Measurements from ENCODE around the gene ZMYND12. TPM values are rescaled to one million over a fixed set of nuclear protein-coding genes. Genes with fewer than 3 reads are reported as not detected.
"Not testable (repeated sequence)": the region's sequence is repeated elsewhere in the genome, so short reads cannot be mapped to it uniquely, and the experiment has no call there.

ZMYND12 gene, protein sequence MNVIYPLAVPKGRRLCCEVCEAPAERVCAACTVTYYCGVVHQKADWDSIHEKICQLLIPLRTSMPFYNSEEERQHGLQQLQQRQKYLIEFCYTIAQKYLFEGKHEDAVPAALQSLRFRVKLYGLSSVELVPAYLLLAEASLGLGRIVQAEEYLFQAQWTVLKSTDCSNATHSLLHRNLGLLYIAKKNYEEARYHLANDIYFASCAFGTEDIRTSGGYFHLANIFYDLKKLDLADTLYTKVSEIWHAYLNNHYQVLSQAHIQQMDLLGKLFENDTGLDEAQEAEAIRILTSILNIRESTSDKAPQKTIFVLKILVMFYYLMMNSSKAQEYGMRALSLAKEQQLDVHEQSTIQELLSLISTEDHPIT
- total RNA-seq (1 to 10 TPM in 1 of 2 donors, not detected in 1; 1.1 TPM), polyA plus RNA-seq (under 1 TPM in 1 of 2 donors, not detected in 1; 0.26 TPM)
- long read RNA-seq, donor 1, partial matches to known transcripts = 0 of 1 reads
- long read RNA-seq, donor 1, other reads (novel, unspliced or antisense) = 1 of 1 reads
- long read RNA-seq, donor 2 = 0 reads

DNA sequence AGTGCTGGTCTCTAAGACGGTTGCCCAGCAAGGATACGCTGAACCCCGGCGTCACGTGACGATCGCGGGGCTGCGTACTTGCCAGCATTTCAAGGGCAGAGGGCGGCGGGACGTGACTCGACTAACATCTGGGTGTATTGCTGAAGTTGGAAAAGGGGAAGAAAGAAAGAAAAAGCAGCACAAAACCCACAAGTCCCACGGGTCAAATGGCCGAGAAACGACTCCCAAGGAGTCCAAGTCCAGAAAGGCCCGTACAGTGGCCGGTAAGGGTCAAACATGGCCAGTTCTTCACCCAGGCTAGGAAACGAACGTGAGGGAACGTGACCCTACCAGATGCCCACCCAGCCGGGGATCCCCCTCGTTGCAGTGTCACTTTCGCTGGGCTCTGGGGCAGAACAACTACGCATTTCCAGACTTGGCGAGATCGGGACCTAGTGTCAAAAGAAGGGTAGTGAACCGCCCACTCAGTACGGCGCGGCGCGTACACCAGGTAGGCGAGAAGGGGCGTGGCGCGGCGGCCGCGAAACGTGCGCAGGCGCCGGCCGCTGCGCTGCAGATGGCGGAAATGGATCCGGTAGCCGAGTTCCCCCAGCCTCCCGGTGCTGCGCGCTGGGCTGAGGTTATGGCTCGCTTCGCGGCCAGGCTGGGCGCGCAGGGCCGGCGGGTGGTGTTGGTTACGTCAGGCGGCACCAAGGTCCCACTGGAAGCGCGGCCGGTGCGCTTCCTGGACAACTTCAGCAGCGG is at the start of gene ZMYND12, which contains the start of gene PPCS:
Gene ZMYND12, minus strand, starts transcription at position 13 of the 744 bp plus-strand sequence. CDS start 25 bp downstream, outside the sequence.
Gene PPCS, plus strand, starts transcription at position 534 of the 744 bp plus-strand sequence. Its CDS starts 23 bp downstream, at position 557.
- ATAC-seq (ENCODE audit: low FRiP score) = peak; percentile 97
- peak; percentile 93 to 94 for DNase-seq
- H3K9me3 ChIP-seq (ENCODE audit: control insufficient read depth, low read length) = no peaks in the 10 kb centered on the region
- no peaks in the 10 kb centered on the region for H3K4me1 ChIP-seq (ENCODE audit: control insufficient read depth in 1 of 2, insufficient read depth in 2 of 2, low read length in 2 of 2)
- peak within 1 kb of the TSS in 1 of 2 donors; percentile 38 for H3K27ac ChIP-seq (ENCODE audit: low read depth in 1 of 2, low read length in 2 of 2)
- intact Hi-C loops (cut with DNase I) = loop anchor here (2.0 to 5.0 kb wide), 3 partner anchors 119 to 226 kb away; partner anchors contain the start of genes FOXJ3 (in 2 of the 2) and YBX1 (in 1 of the 2)
- WGBS, 2 donors = 0% methylated on average over 66 of the region's 66 CpGs
- H3K36me3 ChIP-seq (ENCODE audit: control insufficient read depth in 1 of 2, insufficient read depth in 2 of 2, low read length in 1 of 2) = no peaks in the 10 kb centered on the region
- no peaks in the 10 kb centered on the region for H3K27me3 ChIP-seq (ENCODE audit: control insufficient read depth in 1 of 2, insufficient read depth in 2 of 2, low read length in 1 of 2)
- peak within 1 kb of the TSS; percentile 58 to 65 for H3K4me3 ChIP-seq (ENCODE audit: low read length in 2 of 2)

DNA sequence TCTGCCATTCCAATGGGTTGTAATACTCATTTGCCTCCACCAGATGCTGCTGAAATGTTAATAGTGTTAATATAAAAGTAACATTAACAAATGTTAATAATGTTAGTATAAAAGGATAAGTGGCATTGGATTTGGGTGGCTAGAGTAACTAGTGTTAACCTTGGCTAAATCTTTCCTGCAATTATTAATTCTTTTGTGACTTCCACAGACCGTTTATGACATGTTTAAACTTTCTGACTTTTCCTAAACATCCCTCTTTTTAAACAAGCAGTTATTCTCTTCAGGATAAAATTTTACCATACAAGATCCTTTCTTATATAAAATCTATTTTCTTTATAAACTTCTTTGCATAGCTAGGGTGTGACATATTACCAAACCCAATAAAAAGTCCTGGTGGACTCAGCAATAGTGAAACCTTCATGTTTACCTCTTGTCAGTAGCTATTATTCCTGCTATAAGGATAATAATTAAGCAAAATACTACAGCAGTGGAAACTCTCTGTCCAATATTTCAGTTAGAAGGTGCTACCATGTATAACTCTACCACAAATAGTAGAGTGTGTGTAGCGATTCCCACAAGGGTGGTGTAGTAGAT is 48.8 kb upstream of the ZMYND12 start:
- H3K4me1 ChIP-seq (ENCODE audit: control insufficient read depth in 1 of 2, insufficient read depth in 2 of 2, low read length in 2 of 2) = no peaks in the 10 kb centered on the region
- H3K9me3 ChIP-seq (ENCODE audit: control insufficient read depth, low read length) = peaks cover 1% of the 10 kb centered on the region
- whole genome bisulfite sequencing, 2 donors = 87 to 98% methylated on average over 2 of the region's 2 CpGs
- H3K27ac ChIP-seq (ENCODE audit: low read depth in 1 of 2, low read length in 2 of 2) = no peak overlapping the region
- peaks cover 0 to 2% of the 10 kb centered on the region in 2 donors for H3K36me3 ChIP-seq (ENCODE audit: control insufficient read depth in 1 of 2, insufficient read depth in 2 of 2, low read length in 1 of 2)
- DNase-seq = no peak
- ATAC-seq (ENCODE audit: low FRiP score) = no peak
- no peak overlapping the region for H3K4me3 ChIP-seq (ENCODE audit: low read length in 2 of 2)
- intact Hi-C loops (cut with DNase I) = no loop called here
- no peaks in the 10 kb centered on the region for H3K27me3 ChIP-seq (ENCODE audit: control insufficient read depth in 1 of 2, insufficient read depth in 2 of 2, low read length in 1 of 2)

DNA sequence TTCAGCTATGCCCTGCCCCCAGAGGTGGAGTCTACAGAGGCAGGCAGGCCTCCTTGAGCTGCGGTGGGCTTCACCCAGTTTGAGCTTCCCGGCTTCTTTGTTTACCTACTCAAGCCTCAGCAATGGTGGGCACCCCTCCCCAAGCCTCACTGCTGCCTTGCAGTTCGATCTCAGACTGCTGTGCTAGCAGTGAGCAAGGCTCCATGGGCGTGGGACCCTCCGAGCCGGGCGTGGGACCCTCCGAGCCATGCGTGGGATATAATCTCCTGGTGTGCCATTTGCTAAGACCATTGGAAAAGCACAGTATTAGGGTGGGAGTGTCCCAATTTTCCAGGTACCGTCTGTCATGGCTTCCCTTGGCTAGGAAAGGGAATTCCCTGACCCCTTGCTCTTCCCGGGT is 46.2 kb upstream of the ZMYND12 start:
- ATAC-seq (ENCODE audit: low FRiP score); H3K4me1 ChIP-seq (ENCODE audit: control insufficient read depth in 1 of 2, insufficient read depth in 2 of 2, low read length in 2 of 2); H3K36me3 ChIP-seq (ENCODE audit: control insufficient read depth in 1 of 2, insufficient read depth in 2 of 2, low read length in 1 of 2); H3K4me3 ChIP-seq (ENCODE audit: low read length in 2 of 2); H3K27me3 ChIP-seq (ENCODE audit: control insufficient read depth in 1 of 2, insufficient read depth in 2 of 2, low read length in 1 of 2); DNase-seq; intact Hi-C loops (cut with DNase I); H3K27ac ChIP-seq (ENCODE audit: low read depth in 1 of 2, low read length in 2 of 2); H3K9me3 ChIP-seq (ENCODE audit: control insufficient read depth, low read length): not testable (repeated sequence)
- 87 to 94% methylated on average over 10 to 11 of the region's 11 CpGs for WGBS, 2 donors

DNA sequence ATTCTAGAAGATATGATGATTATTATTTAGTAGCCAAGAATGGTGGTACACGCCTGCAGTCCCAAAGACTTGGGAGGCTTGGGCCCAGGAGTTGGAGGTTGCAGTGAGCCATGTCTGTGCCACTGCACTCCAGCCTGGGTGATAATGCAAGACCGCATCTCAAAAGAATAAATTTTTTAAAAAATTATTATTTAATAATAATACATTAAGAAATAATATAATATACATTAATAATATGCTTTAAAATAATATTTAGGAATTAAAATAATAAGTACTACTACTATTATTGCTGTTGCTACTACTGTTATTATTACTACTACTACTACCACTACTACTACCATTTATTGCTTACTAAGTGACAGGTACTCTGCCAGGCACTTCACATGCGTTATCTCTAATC is 34.4 kb upstream of the ZMYND12 start:
- H3K36me3 ChIP-seq (ENCODE audit: control insufficient read depth in 1 of 2, insufficient read depth in 2 of 2, low read length in 1 of 2) = no peaks in the 10 kb centered on the region
- no peak overlapping the region for H3K4me3 ChIP-seq (ENCODE audit: low read length in 2 of 2)
- ATAC-seq (ENCODE audit: low FRiP score) (no peak), DNase-seq (no peak)
- H3K4me1 ChIP-seq (ENCODE audit: control insufficient read depth in 1 of 2, insufficient read depth in 2 of 2, low read length in 2 of 2) = no peaks in the 10 kb centered on the region
- no peak overlapping the region for H3K27ac ChIP-seq (ENCODE audit: low read depth in 1 of 2, low read length in 2 of 2)
- intact Hi-C loops (cut with DNase I) = no loop called here
- no peaks in the 10 kb centered on the region for H3K27me3 ChIP-seq (ENCODE audit: control insufficient read depth in 1 of 2, insufficient read depth in 2 of 2, low read length in 1 of 2)
- WGBS, 2 donors = 95 to 98% methylated on average over 3 of the region's 3 CpGs
- no peaks in the 10 kb centered on the region for H3K9me3 ChIP-seq (ENCODE audit: control insufficient read depth, low read length)

DNA sequence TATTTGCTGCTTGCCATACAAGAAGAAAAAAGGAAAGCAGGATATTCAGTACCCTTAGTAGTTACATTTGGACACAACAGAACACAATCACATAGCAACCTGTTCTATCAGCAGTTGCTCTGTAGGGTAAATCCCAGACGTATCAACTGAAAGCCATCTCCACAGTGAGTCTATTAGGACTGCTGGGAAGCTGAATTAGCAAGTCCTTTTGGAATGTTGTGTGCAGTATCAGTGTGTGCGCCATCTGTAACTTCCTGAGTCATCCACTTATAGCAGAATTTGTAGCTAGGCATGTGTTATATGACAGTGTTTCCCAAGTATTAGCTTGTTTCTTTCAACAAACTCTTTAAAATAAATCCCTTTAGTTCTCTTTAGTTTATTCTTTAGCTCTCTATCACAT is 28.6 kb upstream of the ZMYND12 start:
- H3K9me3 ChIP-seq (ENCODE audit: control insufficient read depth, low read length) = no peaks in the 10 kb centered on the region
- H3K4me1 ChIP-seq (ENCODE audit: control insufficient read depth in 1 of 2, insufficient read depth in 2 of 2, low read length in 2 of 2) = no peaks in the 10 kb centered on the region
- H3K4me3 ChIP-seq (ENCODE audit: low read length in 2 of 2) = no peak overlapping the region
- intact Hi-C loops (cut with DNase I) = no loop called here
- peaks cover 0 to 2% of the 10 kb centered on the region in 2 donors for H3K36me3 ChIP-seq (ENCODE audit: control insufficient read depth in 1 of 2, insufficient read depth in 2 of 2, low read length in 1 of 2)
- H3K27ac ChIP-seq (ENCODE audit: low read depth in 1 of 2, low read length in 2 of 2) = no peak overlapping the region
- ATAC-seq (ENCODE audit: low FRiP score) = no peak
- 67 to 74% methylated on average over 2 of the region's 2 CpGs for WGBS, 2 donors
- no peak for DNase-seq
- H3K27me3 ChIP-seq (ENCODE audit: control insufficient read depth in 1 of 2, insufficient read depth in 2 of 2, low read length in 1 of 2) = no peaks in the 10 kb centered on the region

DNA sequence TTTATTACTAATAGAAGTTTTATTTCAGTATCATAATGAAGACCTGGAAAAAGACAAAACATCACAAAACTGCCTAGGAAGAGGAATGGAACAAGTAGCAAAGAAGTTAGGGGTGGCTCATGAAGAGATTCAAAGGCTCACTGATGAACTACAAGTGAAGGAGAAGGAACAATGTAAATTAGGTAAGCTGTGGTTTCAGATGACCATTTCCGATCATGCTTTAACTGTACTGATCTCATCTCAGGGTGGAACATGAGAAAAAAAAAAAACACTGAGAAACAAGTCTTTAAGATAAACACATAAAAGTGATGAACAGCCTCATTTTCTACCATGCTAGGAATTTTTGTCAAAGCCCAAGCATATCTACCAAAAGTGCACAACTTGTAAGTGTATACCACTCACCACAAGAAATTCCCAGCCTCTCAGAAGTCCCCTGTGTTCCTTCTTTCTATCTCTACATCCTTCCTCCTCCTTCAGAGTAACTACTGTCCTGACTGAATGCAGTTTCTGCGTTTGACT is 26.9 kb upstream of the ZMYND12 start:
- intact Hi-C loops (cut with DNase I) = no loop called here
- DNase-seq = no peak
- no peak for ATAC-seq (ENCODE audit: low FRiP score)
- H3K4me1 ChIP-seq (ENCODE audit: control insufficient read depth in 1 of 2, insufficient read depth in 2 of 2, low read length in 2 of 2) = no peaks in the 10 kb centered on the region
- H3K36me3 ChIP-seq (ENCODE audit: control insufficient read depth in 1 of 2, insufficient read depth in 2 of 2, low read length in 1 of 2) = peaks cover 0 to 2% of the 10 kb centered on the region in 2 donors
- no peaks in the 10 kb centered on the region for H3K9me3 ChIP-seq (ENCODE audit: control insufficient read depth, low read length)
- no peaks in the 10 kb centered on the region for H3K27me3 ChIP-seq (ENCODE audit: control insufficient read depth in 1 of 2, insufficient read depth in 2 of 2, low read length in 1 of 2)
- 82 to 83% methylated on average over 2 of the region's 2 CpGs for WGBS, 2 donors
- H3K4me3 ChIP-seq (ENCODE audit: low read length in 2 of 2) = no peak overlapping the region
- no peak overlapping the region for H3K27ac ChIP-seq (ENCODE audit: low read depth in 1 of 2, low read length in 2 of 2)

DNA sequence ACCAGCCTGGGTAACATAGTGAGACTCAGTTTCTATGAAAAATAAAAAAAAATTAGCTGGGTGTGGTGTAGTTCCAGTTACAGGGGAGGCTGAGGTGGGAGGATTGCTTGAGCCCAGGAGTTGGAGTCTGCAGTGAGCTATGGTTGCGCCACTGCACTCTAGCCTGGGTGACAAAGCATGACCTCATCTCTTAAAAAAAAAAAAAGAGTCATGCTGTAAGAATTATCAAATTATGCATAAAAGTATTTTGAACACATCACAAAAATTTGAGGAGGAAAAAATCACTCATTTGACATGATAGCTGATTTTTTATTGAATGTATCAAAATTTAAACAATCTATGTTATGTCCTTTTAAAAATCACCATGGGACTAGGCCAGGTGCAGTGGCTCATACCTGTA is 25.1 kb upstream of the ZMYND12 start:
- H3K4me3 ChIP-seq (ENCODE audit: low read length in 2 of 2) = no peak overlapping the region
- peaks cover 0 to 2% of the 10 kb centered on the region in 2 donors for H3K36me3 ChIP-seq (ENCODE audit: control insufficient read depth in 1 of 2, insufficient read depth in 2 of 2, low read length in 1 of 2)
- intact Hi-C loops (cut with DNase I) = no loop called here
- ATAC-seq (ENCODE audit: low FRiP score) (no peak), DNase-seq (no peak)
- H3K9me3 ChIP-seq (ENCODE audit: control insufficient read depth, low read length) = no peaks in the 10 kb centered on the region
- H3K4me1 ChIP-seq (ENCODE audit: control insufficient read depth in 1 of 2, insufficient read depth in 2 of 2, low read length in 2 of 2) = no peaks in the 10 kb centered on the region
- WGBS, 2 donors = 94 to 100% methylated on average over 1 of the region's 1 CpG
- no peaks in the 10 kb centered on the region for H3K27me3 ChIP-seq (ENCODE audit: control insufficient read depth in 1 of 2, insufficient read depth in 2 of 2, low read length in 1 of 2)
- no peak overlapping the region for H3K27ac ChIP-seq (ENCODE audit: low read depth in 1 of 2, low read length in 2 of 2)

DNA sequence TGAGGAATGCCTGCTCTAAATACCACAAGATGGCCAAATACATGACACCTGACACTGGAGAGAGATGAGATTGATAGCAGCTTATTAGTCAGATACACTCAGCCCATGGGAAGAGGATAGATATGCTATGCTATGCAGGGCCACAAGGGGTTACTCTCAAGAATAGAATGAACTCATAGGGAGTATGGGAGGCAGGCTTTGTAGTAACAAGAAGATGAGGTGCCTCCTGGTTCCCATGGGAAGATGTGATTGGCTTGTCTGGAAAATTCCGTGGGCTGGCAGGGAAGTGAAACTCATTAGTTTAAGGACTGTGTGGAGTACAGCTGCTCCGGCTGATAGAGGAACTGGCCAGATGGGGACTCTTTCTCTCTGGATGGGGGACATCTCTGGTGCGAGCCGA is 23.8 kb upstream of the ZMYND12 start:
- peaks cover 0 to 2% of the 10 kb centered on the region in 2 donors for H3K36me3 ChIP-seq (ENCODE audit: control insufficient read depth in 1 of 2, insufficient read depth in 2 of 2, low read length in 1 of 2)
- no peaks in the 10 kb centered on the region for H3K27me3 ChIP-seq (ENCODE audit: control insufficient read depth in 1 of 2, insufficient read depth in 2 of 2, low read length in 1 of 2)
- 54 to 62% methylated on average over 4 of the region's 4 CpGs for WGBS, 2 donors
- DNase-seq (no peak), ATAC-seq (ENCODE audit: low FRiP score) (no peak)
- H3K4me1 ChIP-seq (ENCODE audit: control insufficient read depth in 1 of 2, insufficient read depth in 2 of 2, low read length in 2 of 2) = no peaks in the 10 kb centered on the region
- no peak overlapping the region for H3K27ac ChIP-seq (ENCODE audit: low read depth in 1 of 2, low read length in 2 of 2)
- no peaks in the 10 kb centered on the region for H3K9me3 ChIP-seq (ENCODE audit: control insufficient read depth, low read length)
- H3K4me3 ChIP-seq (ENCODE audit: low read length in 2 of 2) = no peak overlapping the region
- intact Hi-C loops (cut with DNase I) = no loop called here
